C4-2B (cell line): ENCODE data around the gene SLC39A11.
"Not testable (repeated sequence)": the region's sequence is repeated elsewhere in the genome, so short reads cannot be mapped to it uniquely, and the experiment has no call there.

ENCODE experiments used
- ZFX ChIP-seq: fragments of 450-650 bp; IDR thresholded peaks from 2 replicates; pipeline ENCODE4 v1.6.1; 2017
- TF ChIP-seq, protein P1 (sequence below): fragments of 450-650 bp; conservative IDR thresholded peaks from 2 replicates; pipeline ENCODE4 v1.5.1; 2017; ENCODE audit warnings: mild to moderate bottlenecking

DNA sequence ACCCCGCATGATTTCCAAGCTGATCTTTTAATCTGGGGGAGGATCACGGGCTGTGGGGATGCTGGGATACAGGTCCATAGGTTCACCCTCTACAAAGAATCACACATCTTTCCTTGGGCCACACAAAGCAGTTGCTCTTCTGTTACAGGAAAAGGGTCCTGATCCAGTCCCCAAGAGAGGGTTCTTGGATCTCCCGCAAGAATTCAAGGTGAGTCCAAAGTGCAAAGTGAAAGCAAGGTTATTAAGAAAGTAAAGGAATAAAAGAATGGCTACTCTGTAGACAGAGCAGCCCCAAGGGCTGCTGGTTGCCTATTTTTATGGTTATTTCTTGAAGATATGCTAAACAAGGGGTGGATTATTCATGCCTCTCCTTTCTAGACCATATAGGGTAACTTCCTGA is 453.6 kb downstream of the SLC39A11 start:
- TF ChIP-seq, protein P1, sequence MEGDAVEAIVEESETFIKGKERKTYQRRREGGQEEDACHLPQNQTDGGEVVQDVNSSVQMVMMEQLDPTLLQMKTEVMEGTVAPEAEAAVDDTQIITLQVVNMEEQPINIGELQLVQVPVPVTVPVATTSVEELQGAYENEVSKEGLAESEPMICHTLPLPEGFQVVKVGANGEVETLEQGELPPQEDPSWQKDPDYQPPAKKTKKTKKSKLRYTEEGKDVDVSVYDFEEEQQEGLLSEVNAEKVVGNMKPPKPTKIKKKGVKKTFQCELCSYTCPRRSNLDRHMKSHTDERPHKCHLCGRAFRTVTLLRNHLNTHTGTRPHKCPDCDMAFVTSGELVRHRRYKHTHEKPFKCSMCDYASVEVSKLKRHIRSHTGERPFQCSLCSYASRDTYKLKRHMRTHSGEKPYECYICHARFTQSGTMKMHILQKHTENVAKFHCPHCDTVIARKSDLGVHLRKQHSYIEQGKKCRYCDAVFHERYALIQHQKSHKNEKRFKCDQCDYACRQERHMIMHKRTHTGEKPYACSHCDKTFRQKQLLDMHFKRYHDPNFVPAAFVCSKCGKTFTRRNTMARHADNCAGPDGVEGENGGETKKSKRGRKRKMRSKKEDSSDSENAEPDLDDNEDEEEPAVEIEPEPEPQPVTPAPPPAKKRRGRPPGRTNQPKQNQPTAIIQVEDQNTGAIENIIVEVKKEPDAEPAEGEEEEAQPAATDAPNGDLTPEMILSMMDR: not testable (repeated sequence)
- TF ChIP-seq ZFX: not testable (repeated sequence)
